ENCODE data around the gene MGAT5B. TPM values are rescaled to one million over a fixed set of nuclear protein-coding genes. Genes with fewer than 3 reads are reported as not detected.

MGAT5B gene
- total and polyA plus RNA-seq, 2 of the 13 experiments (the other 11 are each of a cell fraction or from before 2014, with no cell fraction given) = 0.07 to 0.13 TPM

- TF ChIP-seq ZNF142 (CRISPR knock-in tag; IDR thresholded peaks at IDR 0.05) (no peak), HMGXB3 (CRISPR knock-in tag; IDR thresholded peaks at IDR 0.05; ENCODE audit: borderline replicate concordance) (peak; percentile 61; the same call in 1 of the 2 replicates), ZNF414 (CRISPR knock-in tag; IDR thresholded peaks at IDR 0.05) (no peak), FOXK1 (CRISPR knock-in tag; IDR thresholded peaks at IDR 0.05; ENCODE audit: borderline replicate concordance, low read depth) (peak; percentile 62; the same call in 1 of the 2 replicates), ATF2 (CRISPR knock-in tag; IDR thresholded peaks at IDR 0.05) (peak; percentile 76), ZNF460 (CRISPR knock-in tag; IDR thresholded peaks at IDR 0.05; ENCODE audit: borderline replicate concordance) (no peak), CBX5 (CRISPR knock-in tag; IDR thresholded peaks at IDR 0.05; ENCODE audit: borderline replicate concordance) (peak; percentile 90), FOXA3 (CRISPR knock-in tag; IDR thresholded peaks at IDR 0.05) (peak; percentile 99), FOXP1 (IDR thresholded peaks at IDR 0.05) (peak; percentile 13; the same call in 1 of the 2 replicates), FOXP1 (CRISPR knock-in tag; IDR thresholded peaks at IDR 0.05) (peak; percentile 90), ATF1 (CRISPR knock-in tag; IDR thresholded peaks at IDR 0.05) (no peak), FOXK2 (IDR thresholded peaks at IDR 0.05) (no peak), TBX2 (CRISPR knock-in tag; IDR thresholded peaks at IDR 0.05; ENCODE audit: borderline replicate concordance) (peak; percentile 86), ARHGAP35 (CRISPR knock-in tag; IDR thresholded peaks at IDR 0.05; ENCODE audit: borderline replicate concordance) (no peak), NR2F6 (IDR thresholded peaks at IDR 0.05) (peak; percentile 96), NR2F6 (CRISPR knock-in tag; IDR thresholded peaks at IDR 0.05) (peak; percentile 86), CEBPG (CRISPR knock-in tag; IDR thresholded peaks at IDR 0.05) (peak; percentile 45; the same call in 1 of the 2 replicates)
These were observed 46.7 kb downstream of the MGAT5B start (continued) for GRCh38 chr17:76914937-76915336.

All from HepG2 (cell line).